Duodenal mucosa (tissue), 2 donors: ENCODE results near the gene ZNF462.
"Not testable (repeated sequence)": the region's sequence is repeated elsewhere in the genome, so short reads cannot be mapped to it uniquely, and the experiment has no call there.

Source experiments
- H3K27ac ChIP-seq: one replicate; pipeline ENCODE4 v1.7.0; 2013; ENCODE audit warnings: low read depth, low read length
- H3K27me3 ChIP-seq, 2 donors: one replicate each; pipeline ENCODE4 v1.7.0; 2013; ENCODE audit warnings: low read length in 2 of 2, control low read depth in 1 of 2; ENCODE audit not compliant: insufficient read depth in 2 of 2, control insufficient read depth in 1 of 2
- H3K36me3 ChIP-seq, 2 donors: one replicate each; pipeline ENCODE4 v1.7.0; 2013; ENCODE audit warnings: low read length in 2 of 2, control low read depth in 1 of 2; ENCODE audit not compliant: insufficient read depth in 2 of 2, control insufficient read depth in 1 of 2
- H3K4me1 ChIP-seq, 2 donors: one replicate each; pipeline ENCODE4 v1.7.0; 2013; ENCODE audit warnings: low read length in 2 of 2, control low read depth in 1 of 2; ENCODE audit not compliant: insufficient read depth in 2 of 2, control insufficient read depth in 1 of 2
- H3K4me3 ChIP-seq, 2 donors: one replicate each; pipeline ENCODE4 v1.7.0; 2013; ENCODE audit warnings: low read length in 2 of 2, low read depth in 1 of 2
- H3K9ac ChIP-seq, 2 donors: one replicate each; pipeline ENCODE4 v1.7.0; 2013; ENCODE audit warnings: low read length in 2 of 2, low read depth in 1 of 2
- H3K9me3 ChIP-seq, 2 donors: one replicate each; pipeline ENCODE4 v1.7.0; 2013; ENCODE audit warnings: low read length in 2 of 2, control low read depth in 1 of 2; ENCODE audit not compliant: control insufficient read depth in 1 of 2

The ZNF462 gene

DNA sequence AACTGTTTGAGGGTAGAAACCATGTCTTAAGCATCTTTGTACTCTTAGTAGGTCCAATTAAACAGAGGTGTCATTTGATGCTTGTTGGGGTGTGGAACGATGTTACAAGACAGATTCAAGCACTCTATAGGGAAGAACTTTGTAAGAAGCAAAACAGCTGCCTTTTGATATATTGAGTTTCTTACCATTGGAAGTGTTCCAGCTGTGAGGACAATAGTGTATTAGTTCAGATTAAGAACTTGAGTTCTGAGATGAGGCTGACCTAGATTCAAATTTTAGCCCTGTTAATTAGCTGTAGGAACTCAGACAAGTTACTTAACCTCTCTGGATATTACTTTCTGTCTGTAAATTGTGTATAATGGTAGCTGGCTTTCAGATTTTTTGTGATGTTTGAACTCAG, 19.6 kb upstream of the ZNF462 start:
- H3K36me3 ChIP-seq = no peaks in the 10 kb centered on the region

DNA sequence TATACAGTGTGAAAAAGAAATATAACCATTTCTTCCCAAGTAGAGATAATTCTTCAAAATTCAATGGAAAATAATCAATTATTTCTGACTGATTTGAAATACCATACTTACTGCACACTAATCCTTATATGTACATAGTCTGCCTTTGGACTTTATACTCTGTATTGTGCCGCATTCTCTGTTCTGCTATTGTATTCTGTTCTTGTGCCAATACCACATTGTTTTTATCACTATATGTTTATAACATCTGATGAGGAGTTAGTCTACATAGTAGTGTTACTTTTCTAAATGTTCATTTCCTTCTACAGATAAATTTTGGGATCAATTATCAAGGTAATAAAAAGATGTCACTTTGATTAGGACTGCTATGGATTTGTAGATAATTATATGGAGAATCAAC, 16.7 kb upstream of the ZNF462 start:
- H3K27me3 ChIP-seq = no peaks in the 10 kb centered on the region
- no peaks in the 10 kb centered on the region for H3K4me1 ChIP-seq
- no peak overlapping the region for H3K9ac ChIP-seq
- H3K27ac ChIP-seq = no peak overlapping the region
- H3K9me3 ChIP-seq = no peaks in the 10 kb centered on the region
- H3K36me3 ChIP-seq = no peaks in the 10 kb centered on the region
- H3K4me3 ChIP-seq = no peak overlapping the region

More for the DNA sequence above, 19.6 kb upstream of the ZNF462 start:
- Histone ChIP-seq H3K4me3 (no peak overlapping the region), H3K9me3 (no peaks in the 10 kb centered on the region), H3K27ac (no peak overlapping the region), H3K4me1 (no peaks in the 10 kb centered on the region), H3K9ac (no peak overlapping the region), H3K27me3 (no peaks in the 10 kb centered on the region)

DNA sequence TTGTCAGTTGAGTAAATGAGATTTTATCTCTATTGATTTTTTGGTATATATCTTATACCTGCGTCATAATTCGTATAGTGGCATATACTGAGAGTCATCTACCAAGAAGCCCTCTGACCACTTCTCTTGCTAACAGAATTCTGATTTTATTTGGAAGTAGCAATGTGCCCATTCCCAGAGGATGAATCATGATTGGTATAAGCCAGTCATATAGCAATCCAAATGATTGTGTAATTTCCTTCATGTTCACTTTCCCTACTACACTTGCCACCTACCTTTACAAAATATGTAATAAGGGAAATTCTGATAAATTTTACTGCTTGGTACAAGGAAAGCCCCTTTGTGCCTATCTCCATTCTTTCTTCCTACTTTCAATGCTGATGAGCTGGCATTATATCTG, 16.1 kb upstream of the ZNF462 start:
- Histone ChIP-seq H3K9me3 (no peaks in the 10 kb centered on the region), H3K27ac (no peak overlapping the region), H3K36me3 (no peaks in the 10 kb centered on the region), H3K9ac (no peak overlapping the region), H3K4me1 (no peaks in the 10 kb centered on the region), H3K27me3 (no peaks in the 10 kb centered on the region), H3K4me3 (no peak overlapping the region)

DNA sequence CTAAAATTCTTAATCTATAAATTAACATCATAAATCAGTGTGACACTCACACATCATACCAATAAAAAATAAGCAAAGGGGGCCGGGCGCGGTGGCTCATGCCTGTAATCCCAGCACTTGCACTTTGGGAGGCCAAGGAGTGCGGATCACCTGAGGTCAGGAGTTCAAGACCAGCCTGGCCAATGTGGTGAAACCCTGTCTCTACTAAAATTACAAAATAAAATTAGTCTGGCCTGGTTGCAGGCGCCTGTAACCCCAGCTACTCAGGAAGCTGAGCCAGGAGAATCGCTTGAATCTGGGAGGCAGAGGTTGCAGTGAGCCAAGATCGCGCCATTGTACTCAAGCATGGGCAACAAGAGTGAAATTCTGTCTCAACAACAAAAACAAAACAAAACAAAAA, 11.3 kb upstream of the ZNF462 start:
- H3K9ac ChIP-seq, H3K4me1 ChIP-seq, H3K4me3 ChIP-seq: not testable (repeated sequence)

DNA sequence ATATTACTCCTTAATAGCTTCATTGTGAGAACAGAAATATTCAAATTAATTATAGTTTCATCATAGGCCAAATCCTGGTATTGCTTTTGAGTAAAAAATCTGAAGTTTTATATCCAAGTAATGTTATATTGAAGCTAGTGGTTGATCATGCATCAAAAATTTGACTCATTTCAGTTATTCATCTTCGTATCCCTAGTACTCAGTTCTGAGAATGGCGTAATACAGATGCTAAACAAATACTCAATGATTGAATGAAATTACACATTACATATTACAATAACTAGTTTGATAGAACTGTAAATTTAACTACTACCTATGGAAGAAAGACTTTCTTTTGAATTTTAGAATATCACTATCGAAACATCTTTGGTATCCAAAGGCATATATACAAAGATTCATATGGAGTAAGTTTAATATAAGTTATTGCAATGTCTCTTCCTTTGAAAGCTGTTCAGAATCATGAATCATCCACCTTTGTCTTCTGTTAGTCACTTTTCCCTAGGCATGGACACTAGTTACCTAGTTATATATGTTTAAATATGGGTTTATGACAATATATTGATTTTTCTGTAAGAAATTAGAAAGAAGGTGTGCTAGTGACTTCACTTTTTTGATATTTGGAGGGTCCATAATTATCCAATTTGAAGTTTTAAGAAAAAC, 5.0 kb upstream of the ZNF462 start:
- Histone ChIP-seq H3K36me3 (no peaks in the 10 kb centered on the region), H3K9ac (no peak overlapping the region), H3K27me3 (peaks cover 0 to 14% of the 10 kb centered on the region in 2 donors), H3K4me3 (no peak overlapping the region), H3K9me3 (no peaks in the 10 kb centered on the region), H3K27ac (no peak overlapping the region), H3K4me1 (peaks cover 4 to 12% of the 10 kb centered on the region in 2 donors)

More for the DNA sequence above, 11.3 kb upstream of the ZNF462 start:
- H3K27me3 ChIP-seq, H3K36me3 ChIP-seq, H3K9me3 ChIP-seq, H3K27ac ChIP-seq: not testable (repeated sequence)

DNA sequence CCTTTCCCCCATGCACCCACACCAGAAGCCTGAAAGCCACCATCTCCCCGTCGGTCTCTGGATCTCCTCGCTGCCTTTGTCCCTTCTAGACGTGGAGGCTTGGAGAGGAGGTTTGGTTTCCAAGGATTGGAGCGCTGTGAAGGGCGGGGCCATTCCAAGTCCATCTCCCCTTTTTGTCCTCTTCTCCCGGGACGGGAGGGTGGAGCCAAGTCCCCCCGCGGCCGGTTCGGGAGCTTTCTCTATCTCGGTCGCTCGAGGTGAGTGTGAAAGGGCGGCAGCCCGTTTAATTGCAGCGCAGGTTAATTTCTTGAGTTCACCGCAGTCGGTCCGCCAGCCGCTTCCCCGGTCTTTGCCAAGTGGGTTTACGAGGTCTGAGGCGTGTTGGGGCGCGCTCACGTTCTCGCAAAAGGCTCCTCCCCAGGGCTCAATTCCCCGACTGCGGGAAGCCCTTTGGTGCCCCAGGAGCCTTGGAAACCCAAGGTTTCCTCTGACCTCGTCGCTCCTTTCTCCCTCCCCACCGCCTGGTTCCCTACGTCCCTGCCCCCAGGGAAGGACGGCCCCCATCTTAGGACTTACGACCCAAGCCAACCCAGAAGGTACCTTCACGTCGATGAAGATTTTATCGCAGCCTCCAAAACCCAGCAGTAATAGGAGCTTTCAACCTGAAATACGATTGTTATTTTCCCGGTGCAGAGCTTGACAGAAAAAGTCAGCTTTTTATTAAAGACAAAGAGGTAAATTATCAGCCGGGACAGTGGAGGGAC, 2.8 kb upstream of the ZNF462 start:
- Histone ChIP-seq H3K9me3 (no peaks in the 10 kb centered on the region), H3K4me3 (peak overlapping the region; percentile 88 to 93), H3K27ac (no peak overlapping the region), H3K27me3 (peaks cover 0 to 14% of the 10 kb centered on the region in 2 donors), H3K9ac (peak overlapping the region; percentile 53 to 57), H3K4me1 (peaks cover 7 to 12% of the 10 kb centered on the region in 2 donors), H3K36me3 (no peaks in the 10 kb centered on the region)

DNA sequence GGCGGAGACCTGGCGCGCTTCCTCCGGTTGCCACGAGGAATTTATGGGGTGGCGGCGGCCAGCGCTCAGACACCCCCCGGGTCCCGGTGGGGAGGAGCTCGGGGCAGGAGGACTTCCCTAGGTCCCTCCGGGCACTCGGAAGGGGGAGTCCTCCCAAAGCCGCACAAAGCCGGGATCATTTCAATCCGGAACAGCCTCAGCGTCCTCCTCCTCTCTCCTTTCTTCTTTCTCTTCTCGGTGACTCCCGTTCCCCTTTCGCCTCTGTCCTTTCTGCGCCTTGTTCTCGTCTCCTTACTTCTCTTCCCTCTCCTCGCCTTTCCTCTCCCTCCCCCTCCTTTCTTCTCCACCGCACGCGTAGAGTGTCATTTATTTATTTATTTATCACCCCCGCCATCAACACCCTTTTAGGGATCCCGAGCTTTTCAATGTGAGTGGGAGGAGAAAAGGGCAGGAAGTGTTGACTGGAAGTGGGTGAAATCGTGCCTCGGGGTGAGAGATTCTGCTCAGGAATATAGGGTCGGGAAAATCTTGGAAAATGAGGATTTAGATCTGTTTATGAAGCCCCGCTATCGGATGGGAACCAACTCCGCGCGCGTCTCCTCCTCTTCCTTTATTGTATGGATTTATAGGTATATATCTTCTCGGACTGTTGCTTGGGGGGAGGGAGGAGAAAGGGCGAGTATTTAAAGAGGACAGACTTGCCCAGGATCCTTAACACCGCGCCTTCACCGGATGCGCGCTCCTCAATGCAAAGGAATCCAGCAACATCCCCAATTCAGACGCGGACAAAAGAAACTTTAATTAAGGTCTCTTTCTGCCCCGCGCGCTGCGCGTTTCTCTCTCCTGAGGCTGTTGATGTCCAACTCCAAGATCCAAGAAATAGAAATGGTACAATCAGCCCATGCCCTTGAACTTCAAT, 2.0 kb upstream of the ZNF462 start:
- Histone ChIP-seq H3K27me3 (peaks cover 0 to 14% of the 10 kb centered on the region in 2 donors), H3K27ac (no peak overlapping the region), H3K36me3 (no peaks in the 10 kb centered on the region), H3K9me3 (no peaks in the 10 kb centered on the region), H3K9ac (peak overlapping the region; percentile 53 to 57), H3K4me3 (peak overlapping the region; percentile 88 to 93), H3K4me1 (peaks cover 7 to 12% of the 10 kb centered on the region in 2 donors)

DNA sequence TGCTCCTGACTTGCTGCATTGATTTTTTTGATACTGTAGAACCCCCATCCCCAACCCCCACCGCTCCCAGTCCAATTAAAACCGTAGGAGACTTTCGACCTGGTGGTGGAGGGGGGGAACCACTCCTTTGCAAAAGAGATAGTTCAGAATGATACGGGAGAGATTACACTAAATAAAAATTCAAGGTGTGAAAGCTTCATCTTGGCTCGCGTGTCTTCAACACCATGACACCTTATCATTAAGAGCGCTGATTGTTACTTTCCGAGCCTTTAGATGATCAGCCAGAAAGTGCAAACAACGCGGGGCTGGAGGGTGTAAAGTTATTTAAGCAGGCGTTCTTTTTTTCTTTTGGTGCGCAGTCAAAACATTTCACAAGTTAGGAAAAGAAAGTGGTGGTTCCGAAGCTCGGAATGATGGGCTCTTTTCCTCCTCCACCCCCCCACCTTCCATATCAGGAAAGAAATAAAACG, 1.3 kb upstream of the ZNF462 start:
- H3K27me3 ChIP-seq = peaks cover 0 to 14% of the 10 kb centered on the region in 2 donors
- H3K36me3 ChIP-seq = no peaks in the 10 kb centered on the region
- H3K27ac ChIP-seq = no peak overlapping the region
- peak overlapping the region; percentile 88 to 93 for H3K4me3 ChIP-seq
- no peaks in the 10 kb centered on the region for H3K9me3 ChIP-seq
- H3K4me1 ChIP-seq = peaks cover 7 to 12% of the 10 kb centered on the region in 2 donors
- H3K9ac ChIP-seq = peak overlapping the region; percentile 43 to 57

DNA sequence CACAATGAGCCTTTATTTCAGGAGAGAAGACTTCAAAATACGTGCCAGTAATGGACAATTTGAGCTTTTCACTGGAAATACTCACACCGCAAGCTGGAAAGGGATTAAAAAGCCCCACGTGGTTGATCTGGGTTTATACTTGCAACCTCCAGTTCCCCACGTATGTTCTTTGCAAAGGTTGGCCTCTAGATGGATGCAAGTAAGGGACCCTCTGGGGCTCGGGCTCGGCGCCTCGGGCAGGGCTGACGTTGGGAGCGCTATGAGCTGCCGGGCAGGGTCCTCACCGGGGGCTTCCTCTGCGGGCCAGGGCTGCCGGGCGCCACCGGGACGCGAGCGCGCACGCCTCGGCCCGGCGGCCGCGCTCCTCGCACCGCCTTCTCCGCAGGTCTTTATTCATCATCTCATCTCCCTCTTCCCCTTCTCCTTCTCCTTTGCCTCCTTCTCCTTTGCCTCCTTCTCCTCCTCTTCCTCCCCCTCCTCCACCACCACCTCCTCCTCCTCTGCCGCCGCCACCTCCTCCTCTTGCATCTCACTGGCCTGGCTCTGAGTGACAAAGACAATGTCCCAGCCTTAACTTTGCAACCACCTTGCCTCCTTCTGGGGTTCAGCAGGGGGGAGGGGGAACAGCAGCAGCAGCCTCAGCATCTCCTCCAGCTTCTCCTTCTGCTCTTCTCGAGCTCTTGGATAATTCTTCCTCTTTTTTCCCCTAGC, 701 bp upstream of the ZNF462 start:
- Histone ChIP-seq H3K9ac (peak overlapping the region; percentile 43 to 54), H3K4me3 (peak overlapping the region; percentile 88 to 93), H3K4me1 (peaks cover 7 to 12% of the 10 kb centered on the region in 2 donors), H3K27ac (no peak overlapping the region), H3K27me3 (peaks cover 0 to 14% of the 10 kb centered on the region in 2 donors), H3K9me3 (no peaks in the 10 kb centered on the region), H3K36me3 (no peaks in the 10 kb centered on the region)
